Activated naive CD8-positive, alpha-beta T cell treated with anti-CD3 and anti-CD28 coated beads, Interleukin-2, amount 10 ng/mL, durations not matched to agents 7 days and 5 days (primary cell): ENCODE data around the gene LYZL4. TPM values are rescaled to one million over a fixed set of nuclear protein-coding genes. Genes with fewer than 3 reads are reported as not detected.

Experiments
- total RNA-seq, 2 experiments: library from RNA; stranded (reverse); gene quantifications; one replicate each; pipeline ENCODE4 v1.2.3, GENCODE V29; 2021

Gene LYZL4
- total RNA-seq, 2 experiments from 2014 or later = not detected

Other genes with a start within 250 kb of the LYZL4 start
- not detected for gene CCK, start 144.4 kb downstream of the LYZL4 start, total RNA-seq
- 10 to 100 TPM; 22.3 to 26.9 TPM for gene VIPR1, start 92.0 kb upstream of the LYZL4 start, total RNA-seq
- 10 to 100 TPM; 52.5 to 53.0 TPM for gene SEC22C, start 171.4 kb upstream of the LYZL4 start, total RNA-seq
- 10 to 100 TPM; 50.9 to 55.5 TPM for gene SS18L2, start 180.2 kb upstream of the LYZL4 start, total RNA-seq
- gene NKTR, start 190.1 kb upstream of the LYZL4 start, total RNA-seq = 100 to 1,000 TPM; 150 to 152 TPM
- 1 to 10 TPM; 1.1 to 1.3 TPM for gene ZBTB47, start 243.1 kb upstream of the LYZL4 start, total RNA-seq